Measurements from ENCODE around the gene CORO2B. TPM values are rescaled to one million over a fixed set of nuclear protein-coding genes. Genes with fewer than 3 reads are reported as not detected.

The CORO2B gene
- polyA plus RNA-seq, 3 donors: 0.03 TPM; not detected in 2

DNA sequence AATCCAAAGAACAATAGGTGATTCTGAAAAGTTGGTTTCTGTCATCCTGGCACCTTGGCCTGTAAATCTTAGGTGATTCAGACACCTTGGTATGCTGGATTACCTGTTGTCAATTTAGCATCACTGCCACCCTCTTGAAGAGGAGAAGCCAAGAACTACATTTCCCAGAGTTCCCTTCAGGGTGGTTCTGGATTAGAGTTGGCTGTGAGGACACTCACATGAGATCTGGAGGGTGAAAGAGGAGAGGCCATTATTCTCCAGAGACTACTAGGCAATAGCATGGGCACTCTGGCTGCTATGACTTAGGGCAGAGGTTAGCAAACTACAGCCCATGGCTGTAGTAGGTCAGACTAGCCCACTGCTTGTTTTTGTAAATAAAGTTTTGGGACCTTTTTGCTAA lies 41.7 kb upstream of the CORO2B start:
- H3K27ac ChIP-seq (ENCODE audit: low read depth in 1 of 2, low read length in 2 of 2): no peak overlapping the region
- H3K36me3 Mint-ChIP-seq: no peaks in the 10 kb centered on the region
- no peaks in the 10 kb centered on the region for H3K79me2 ChIP-seq (ENCODE audit: insufficient read depth, low read length)
- H4K20me1 ChIP-seq (ENCODE audit: insufficient read depth, low read length): no peaks in the 10 kb centered on the region
- H3K9ac ChIP-seq (ENCODE audit: insufficient read depth, low read length, poor library complexity, severe bottlenecking): no peak overlapping the region
- H3K4me3 Mint-ChIP-seq: no peak overlapping the region
- intact Hi-C loops (cut with micrococcal nuclease): no loop called here
- H3K36me3 ChIP-seq (replicated peaks in 1 of 2; ENCODE audit: control insufficient read depth in 1 of 2, insufficient read depth in 2 of 2, low read length in 2 of 2): no peaks in the 10 kb centered on the region
- H3K4me3 ChIP-seq (replicated peaks in 1 of 3; ENCODE audit: low read depth in 2 of 3, low read length in 3 of 3): no peak overlapping the region
- H3K9me3 Mint-ChIP-seq: peaks cover 5 to 17% (median 11%) of the 10 kb centered on the region in 7 donors
- no peaks in the 10 kb centered on the region for H3K4me1 ChIP-seq (ENCODE audit: control insufficient read depth in 1 of 2, insufficient read depth in 2 of 2, low read length in 2 of 2)
- peaks cover 0 to 9% of the 10 kb centered on the region in 2 donors for H3K9me3 ChIP-seq (replicated peaks in 1 of 2; ENCODE audit: control insufficient read depth in 1 of 2, insufficient read depth in 1 of 2, low read length in 2 of 2)
- H3K4me1 Mint-ChIP-seq: no peaks in the 10 kb centered on the region
- H2AFZ ChIP-seq (ENCODE audit: insufficient read depth, low read depth, low read length, poor library complexity, severe bottlenecking): no peak overlapping the region
- no peak for DNase-seq
- no peaks in the 10 kb centered on the region for H3K27me3 ChIP-seq (ENCODE audit: control insufficient read depth in 2 of 2, insufficient read depth in 2 of 2, low read length in 2 of 2)
- no peak overlapping the region for H3K27ac Mint-ChIP-seq
- H3K4me2 ChIP-seq (replicated peaks; ENCODE audit: extremely low read depth, low read length, poor library complexity, severe bottlenecking): no peak overlapping the region
- TF ChIP-seq, protein P1, sequence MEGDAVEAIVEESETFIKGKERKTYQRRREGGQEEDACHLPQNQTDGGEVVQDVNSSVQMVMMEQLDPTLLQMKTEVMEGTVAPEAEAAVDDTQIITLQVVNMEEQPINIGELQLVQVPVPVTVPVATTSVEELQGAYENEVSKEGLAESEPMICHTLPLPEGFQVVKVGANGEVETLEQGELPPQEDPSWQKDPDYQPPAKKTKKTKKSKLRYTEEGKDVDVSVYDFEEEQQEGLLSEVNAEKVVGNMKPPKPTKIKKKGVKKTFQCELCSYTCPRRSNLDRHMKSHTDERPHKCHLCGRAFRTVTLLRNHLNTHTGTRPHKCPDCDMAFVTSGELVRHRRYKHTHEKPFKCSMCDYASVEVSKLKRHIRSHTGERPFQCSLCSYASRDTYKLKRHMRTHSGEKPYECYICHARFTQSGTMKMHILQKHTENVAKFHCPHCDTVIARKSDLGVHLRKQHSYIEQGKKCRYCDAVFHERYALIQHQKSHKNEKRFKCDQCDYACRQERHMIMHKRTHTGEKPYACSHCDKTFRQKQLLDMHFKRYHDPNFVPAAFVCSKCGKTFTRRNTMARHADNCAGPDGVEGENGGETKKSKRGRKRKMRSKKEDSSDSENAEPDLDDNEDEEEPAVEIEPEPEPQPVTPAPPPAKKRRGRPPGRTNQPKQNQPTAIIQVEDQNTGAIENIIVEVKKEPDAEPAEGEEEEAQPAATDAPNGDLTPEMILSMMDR (IDR thresholded peaks at IDR 0.05): no peak
- H3K27me3 Mint-ChIP-seq (ENCODE audit: low read depth in 3 of 3): peaks cover 4 to 5% (median 5%) of the 10 kb centered on the region in 3 donors

DNA sequence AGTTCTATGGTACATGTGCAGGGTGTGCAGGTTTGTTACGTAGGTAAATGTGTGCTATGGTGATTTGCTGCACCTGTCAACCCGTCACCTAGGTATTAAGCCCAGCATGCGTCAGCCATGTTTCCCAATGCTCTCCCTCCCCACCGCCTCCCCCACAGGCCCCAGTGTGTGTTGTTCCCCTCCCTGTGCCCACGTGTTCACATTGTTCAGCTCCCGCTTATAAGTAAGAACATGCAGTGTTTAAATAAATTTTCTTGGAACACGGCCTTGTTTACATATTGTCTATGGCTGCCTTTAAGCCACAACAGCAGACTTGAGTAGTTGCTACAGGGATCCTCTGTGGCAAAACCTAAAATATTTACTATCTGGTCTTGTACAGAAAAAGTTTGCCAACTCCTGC lies 41.3 kb upstream of the CORO2B start:
- Mint-ChIP-seq H3K27ac (no peak overlapping the region), H3K9me3 (peaks cover 5 to 13% (median 7%) of the 10 kb centered on the region in 7 donors), H3K4me1 (no peaks in the 10 kb centered on the region), H3K36me3 (no peaks in the 10 kb centered on the region), H3K27me3 (ENCODE audit: low read depth in 3 of 3) (peaks cover 4 to 5% (median 5%) of the 10 kb centered on the region in 3 donors), H3K4me3 (no peak overlapping the region)
- intact Hi-C loops (cut with micrococcal nuclease): no loop called here
- no CpG with 5 or more reads among the region's 7 CpGs for WGBS (ENCODE audit: insufficient coverage)
- Histone ChIP-seq H3K27me3 (ENCODE audit: control insufficient read depth in 2 of 2, insufficient read depth in 2 of 2, low read length in 2 of 2) (no peaks in the 10 kb centered on the region), H3K79me2 (ENCODE audit: insufficient read depth, low read length) (no peaks in the 10 kb centered on the region), H3K4me3 (replicated peaks in 1 of 3; ENCODE audit: low read depth in 2 of 3, low read length in 3 of 3) (no peak overlapping the region), H3K9me3 (replicated peaks in 1 of 2; ENCODE audit: control insufficient read depth in 1 of 2, insufficient read depth in 1 of 2, low read length in 2 of 2) (peaks cover 0 to 9% of the 10 kb centered on the region in 2 donors), H2AFZ (ENCODE audit: insufficient read depth, low read depth, low read length, poor library complexity, severe bottlenecking) (no peak overlapping the region), H3K4me2 (replicated peaks; ENCODE audit: extremely low read depth, low read length, poor library complexity, severe bottlenecking) (no peak overlapping the region), H3K4me1 (ENCODE audit: control insufficient read depth in 1 of 2, insufficient read depth in 2 of 2, low read length in 2 of 2) (no peaks in the 10 kb centered on the region), H3K27ac (ENCODE audit: low read depth in 1 of 2, low read length in 2 of 2) (no peak overlapping the region), H3K36me3 (replicated peaks in 1 of 2; ENCODE audit: control insufficient read depth in 1 of 2, insufficient read depth in 2 of 2, low read length in 2 of 2) (no peaks in the 10 kb centered on the region), H3K9ac (ENCODE audit: insufficient read depth, low read length, poor library complexity, severe bottlenecking) (no peak overlapping the region), H4K20me1 (ENCODE audit: insufficient read depth, low read length) (no peaks in the 10 kb centered on the region)
- TF ChIP-seq, protein P1 (IDR thresholded peaks at IDR 0.05): no peak
- no peak for DNase-seq

Data from CD14-positive monocyte (primary cell).